GM12892 (cell line): ENCODE data around the gene RIC8B.

ENCODE experiments used
- POLR2A ChIP-seq: IDR thresholded peaks from 2 replicates; pipeline ENCODE4 v1.6.1; 2011; ENCODE audit warnings: low read depth, low read length, control low read depth
- TAF1 ChIP-seq: IDR thresholded peaks from 2 replicates; pipeline ENCODE4 v1.6.1; 2011; ENCODE audit warnings: low read depth, mild to moderate bottlenecking, control low read depth, low read length, borderline replicate concordance

DNA sequence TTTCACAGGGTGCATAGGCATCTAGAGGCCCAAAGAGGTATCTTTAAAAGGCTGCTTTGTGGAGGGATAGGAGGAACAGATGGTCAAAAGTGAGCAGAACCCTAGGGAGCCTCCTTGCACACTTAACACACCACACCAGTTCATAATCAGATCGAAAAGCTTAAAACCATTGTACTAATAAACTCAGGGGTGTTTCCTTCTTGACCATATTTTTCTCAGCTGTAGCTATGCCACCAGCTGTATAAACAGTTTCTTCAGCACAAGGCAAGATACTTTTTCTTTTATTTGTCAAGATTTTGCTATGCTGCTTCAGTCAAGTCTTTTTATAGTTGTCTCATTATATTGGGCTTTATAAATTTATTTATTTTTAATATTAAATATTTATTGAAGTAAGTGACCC lies 88.7 kb downstream of the RIC8B start:
- no peak for TF ChIP-seq POLR2A
- no peak for TF ChIP-seq TAF1
